SH-SY5Y (cell line): ENCODE measurements around the gene SMPDL3A.

Experiments
- GATA2 ChIP-seq: IDR thresholded peaks from 2 replicates; pipeline ENCODE4 v1.6.1; 2011; ENCODE audit warnings: mild to moderate bottlenecking, low read depth, low read length
- GATA3 ChIP-seq: IDR thresholded peaks from 2 replicates; pipeline ENCODE4 v1.6.1; 2011; ENCODE audit warnings: low read depth, mild to moderate bottlenecking, low read length, moderate library complexity

DNA sequence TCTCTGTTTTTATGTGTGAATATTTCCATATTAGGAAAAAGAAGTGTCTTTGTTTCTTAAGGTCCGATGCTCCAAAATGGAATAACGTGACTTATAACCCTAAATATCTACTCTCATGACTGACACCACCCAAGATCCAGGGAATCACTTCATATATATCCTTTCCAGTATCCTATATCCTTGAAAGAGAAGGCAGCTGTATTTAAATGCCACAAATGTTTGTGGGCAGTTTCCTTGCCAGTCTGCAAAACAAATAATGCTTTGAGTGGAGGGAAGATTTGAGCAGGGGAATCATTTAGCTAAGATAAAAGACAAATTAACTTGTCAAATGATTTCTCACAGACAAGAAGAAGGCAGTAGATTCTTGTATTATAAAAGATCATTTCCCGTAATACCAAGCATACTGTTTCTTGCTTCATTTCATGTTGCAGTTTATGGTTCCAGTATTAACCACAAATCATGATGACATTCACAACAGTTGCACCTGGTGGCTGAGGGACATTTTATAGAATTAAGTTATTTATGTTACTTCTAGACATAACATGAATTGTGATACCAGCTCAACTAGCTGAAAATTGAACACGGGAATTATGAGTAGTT is 39.5 kb upstream of the SMPDL3A start:
- TF ChIP-seq GATA2 (no peak), GATA3 (no peak)
